Osteocyte (in vitro differentiated cells): ENCODE measurements around the gene USP5. TPM values are rescaled to one million over a fixed set of nuclear protein-coding genes. Genes with fewer than 3 reads are reported as not detected.
A peak's percentile ranks its signal among the peaks of the same experiment; 100 is the strongest.
"Not testable (repeated sequence)": the region's sequence is repeated elsewhere in the genome, so short reads cannot be mapped to it uniquely, and the experiment has no call there.

ENCODE experiments used
- DNase-seq: peaks from one replicate; pipeline ENCODE4 v3.0.0; 2021; ENCODE audit warnings: mixed read lengths; ENCODE audit not compliant: unreplicated experiment; ENCODE audit errors: extremely low spot score
- H3K27ac Mint-ChIP-seq: one replicate; pipeline ENCODE4 v1.8.0; 2021; ENCODE audit warnings: mild to moderate bottlenecking, mixed read lengths; ENCODE audit not compliant: unreplicated experiment
- H3K27me3 Mint-ChIP-seq: one replicate; pipeline ENCODE4 v1.8.0; 2021; ENCODE audit warnings: mixed read lengths; ENCODE audit not compliant: unreplicated experiment
- H3K36me3 Mint-ChIP-seq: one replicate; pipeline ENCODE4 v1.8.0; 2021; ENCODE audit warnings: mixed read lengths; ENCODE audit not compliant: unreplicated experiment
- H3K4me1 Mint-ChIP-seq: one replicate; pipeline ENCODE4 v1.8.0; 2021; ENCODE audit warnings: mixed read lengths; ENCODE audit not compliant: unreplicated experiment
- H3K4me3 Mint-ChIP-seq: one replicate; pipeline ENCODE4 v1.8.0; 2021; ENCODE audit warnings: mild to moderate bottlenecking, moderate library complexity, mixed read lengths; ENCODE audit not compliant: unreplicated experiment
- H3K9me3 Mint-ChIP-seq: one replicate; pipeline ENCODE4 v1.8.0; 2021; ENCODE audit warnings: mixed read lengths; ENCODE audit not compliant: unreplicated experiment
- total RNA-seq: library from RNA; stranded (reverse); gene quantifications from 2 replicates; pipeline ENCODE4 v1.2.1, GENCODE V29; 2021
- TF ChIP-seq, protein P1 (sequence below): fragments of 200-600 bp; sonication (generic); IDR thresholded peaks from 2 replicates; pipeline ENCODE4 v1.5.0; 2021; ENCODE audit warnings: antibody characterized with exemption, mild to moderate bottlenecking, moderate library complexity

Gene USP5
- total RNA-seq, 1 donor from 2014 or later, result 114 TPM

DNA sequence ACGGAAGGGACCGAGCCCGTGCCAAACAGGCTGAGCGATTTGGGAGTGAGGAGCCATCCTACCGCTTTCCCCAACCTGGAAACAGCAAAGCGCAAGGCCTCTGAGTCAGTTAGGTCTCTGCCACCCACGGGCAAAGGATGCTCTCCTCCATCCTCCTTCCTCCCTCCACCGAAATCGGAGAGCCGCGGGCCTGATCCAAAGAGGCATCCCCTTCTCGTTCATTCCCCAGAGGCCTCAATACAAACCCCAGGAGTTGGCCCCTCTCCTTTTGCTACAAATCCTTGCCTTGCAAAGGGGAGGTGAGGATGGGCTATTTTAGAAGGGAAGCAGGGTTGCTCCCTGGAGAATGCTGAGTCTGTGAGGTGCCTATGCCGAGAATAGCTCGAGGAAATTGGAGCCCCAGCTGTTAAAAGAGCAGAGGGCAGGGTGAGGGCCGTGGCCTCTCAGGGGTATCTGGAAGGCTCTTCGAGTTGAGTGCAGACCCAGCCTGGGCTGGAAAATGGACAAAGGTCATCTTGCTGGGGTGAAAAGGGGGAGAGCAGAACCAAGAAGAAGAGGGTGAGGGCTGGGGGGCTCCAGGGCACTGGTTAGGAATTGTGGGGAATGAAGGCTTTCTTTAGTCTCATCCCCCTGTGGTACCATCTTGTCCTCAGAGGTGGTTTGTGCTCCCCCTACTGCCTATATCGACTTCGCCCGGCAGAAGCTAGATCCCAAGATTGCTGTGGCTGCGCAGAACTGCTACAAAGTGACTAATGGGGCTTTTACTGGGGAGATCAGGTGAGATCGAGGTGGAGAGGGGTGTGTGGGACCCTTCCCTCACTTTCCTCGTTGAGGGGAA lies 16.5 kb downstream of the USP5 start:
- H3K4me1 Mint-ChIP-seq, result peaks cover 48% of the 10 kb centered on the region
- H3K27ac Mint-ChIP-seq, result peak overlapping the region; percentile 85
- H3K27me3 Mint-ChIP-seq, result no peaks in the 10 kb centered on the region
- H3K36me3 Mint-ChIP-seq, result peaks cover 31% of the 10 kb centered on the region
- TF ChIP-seq, protein P1, sequence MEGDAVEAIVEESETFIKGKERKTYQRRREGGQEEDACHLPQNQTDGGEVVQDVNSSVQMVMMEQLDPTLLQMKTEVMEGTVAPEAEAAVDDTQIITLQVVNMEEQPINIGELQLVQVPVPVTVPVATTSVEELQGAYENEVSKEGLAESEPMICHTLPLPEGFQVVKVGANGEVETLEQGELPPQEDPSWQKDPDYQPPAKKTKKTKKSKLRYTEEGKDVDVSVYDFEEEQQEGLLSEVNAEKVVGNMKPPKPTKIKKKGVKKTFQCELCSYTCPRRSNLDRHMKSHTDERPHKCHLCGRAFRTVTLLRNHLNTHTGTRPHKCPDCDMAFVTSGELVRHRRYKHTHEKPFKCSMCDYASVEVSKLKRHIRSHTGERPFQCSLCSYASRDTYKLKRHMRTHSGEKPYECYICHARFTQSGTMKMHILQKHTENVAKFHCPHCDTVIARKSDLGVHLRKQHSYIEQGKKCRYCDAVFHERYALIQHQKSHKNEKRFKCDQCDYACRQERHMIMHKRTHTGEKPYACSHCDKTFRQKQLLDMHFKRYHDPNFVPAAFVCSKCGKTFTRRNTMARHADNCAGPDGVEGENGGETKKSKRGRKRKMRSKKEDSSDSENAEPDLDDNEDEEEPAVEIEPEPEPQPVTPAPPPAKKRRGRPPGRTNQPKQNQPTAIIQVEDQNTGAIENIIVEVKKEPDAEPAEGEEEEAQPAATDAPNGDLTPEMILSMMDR, result peak; percentile 12
- H3K4me3 Mint-ChIP-seq, result peak overlapping the region; percentile 91
- no peaks in the 10 kb centered on the region for H3K9me3 Mint-ChIP-seq
- DNase-seq, result no peak

DNA sequence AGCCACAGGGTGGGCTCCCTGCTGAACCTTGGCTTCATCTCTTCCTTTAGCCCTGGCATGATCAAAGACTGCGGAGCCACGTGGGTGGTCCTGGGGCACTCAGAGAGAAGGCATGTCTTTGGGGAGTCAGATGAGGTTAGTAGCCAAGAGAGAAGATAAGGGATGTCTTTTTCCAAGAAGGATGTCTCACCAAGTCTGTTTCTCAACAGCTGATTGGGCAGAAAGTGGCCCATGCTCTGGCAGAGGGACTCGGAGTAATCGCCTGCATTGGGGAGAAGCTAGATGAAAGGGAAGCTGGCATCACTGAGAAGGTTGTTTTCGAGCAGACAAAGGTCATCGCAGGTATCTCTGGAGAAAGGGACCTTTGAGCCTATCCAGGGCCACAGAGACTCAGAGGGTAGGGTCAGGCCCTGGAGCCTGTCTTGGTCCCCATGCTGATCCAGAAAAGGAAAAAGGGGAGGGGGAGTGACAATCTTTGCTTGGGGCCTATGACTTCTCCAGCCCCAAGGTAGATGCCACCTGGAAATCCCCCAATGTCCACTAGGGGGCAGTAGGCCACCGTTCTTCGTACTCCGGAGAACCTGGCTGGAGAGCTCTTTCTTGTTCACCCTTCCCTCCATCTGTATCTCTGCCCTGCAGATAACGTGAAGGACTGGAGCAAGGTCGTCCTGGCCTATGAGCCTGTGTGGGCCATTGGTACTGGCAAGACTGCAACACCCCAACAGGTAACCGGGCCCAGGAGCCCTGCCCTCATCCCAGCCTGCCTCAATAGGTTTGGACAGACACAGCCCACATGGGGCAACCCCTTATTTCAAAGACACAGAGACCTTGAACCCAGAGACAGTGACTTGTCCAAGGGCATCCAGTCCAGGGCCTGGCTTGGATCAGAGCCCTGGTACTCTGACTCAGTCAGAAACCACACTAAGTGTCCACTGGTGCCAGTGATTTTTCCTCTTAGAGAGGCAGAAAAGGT lies 17.4 kb downstream of the USP5 start:
- Mint-ChIP-seq H3K27me3 (no peaks in the 10 kb centered on the region), H3K27ac (peak overlapping the region; percentile 85), H3K36me3 (peaks cover 28% of the 10 kb centered on the region), H3K9me3 (no peaks in the 10 kb centered on the region), H3K4me1 (peaks cover 53% of the 10 kb centered on the region), H3K4me3 (peak overlapping the region; percentile 91)
- TF ChIP-seq, protein P1, result peak; percentile 88
- peak; percentile 93 for DNase-seq

DNA sequence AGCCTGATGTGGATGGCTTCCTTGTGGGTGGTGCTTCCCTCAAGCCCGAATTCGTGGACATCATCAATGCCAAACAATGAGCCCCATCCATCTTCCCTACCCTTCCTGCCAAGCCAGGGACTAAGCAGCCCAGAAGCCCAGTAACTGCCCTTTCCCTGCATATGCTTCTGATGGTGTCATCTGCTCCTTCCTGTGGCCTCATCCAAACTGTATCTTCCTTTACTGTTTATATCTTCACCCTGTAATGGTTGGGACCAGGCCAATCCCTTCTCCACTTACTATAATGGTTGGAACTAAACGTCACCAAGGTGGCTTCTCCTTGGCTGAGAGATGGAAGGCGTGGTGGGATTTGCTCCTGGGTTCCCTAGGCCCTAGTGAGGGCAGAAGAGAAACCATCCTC lies 18.4 kb downstream of the USP5 start:
- DNase-seq, H3K27me3 Mint-ChIP-seq, H3K9me3 Mint-ChIP-seq: not testable (repeated sequence)
- H3K36me3 Mint-ChIP-seq, result peaks cover 20% of the 10 kb centered on the region
- peaks cover 53% of the 10 kb centered on the region for H3K4me1 Mint-ChIP-seq
- H3K4me3 Mint-ChIP-seq, result peak overlapping the region; percentile 4
- H3K27ac Mint-ChIP-seq, result peak overlapping the region; percentile 9

DNA sequence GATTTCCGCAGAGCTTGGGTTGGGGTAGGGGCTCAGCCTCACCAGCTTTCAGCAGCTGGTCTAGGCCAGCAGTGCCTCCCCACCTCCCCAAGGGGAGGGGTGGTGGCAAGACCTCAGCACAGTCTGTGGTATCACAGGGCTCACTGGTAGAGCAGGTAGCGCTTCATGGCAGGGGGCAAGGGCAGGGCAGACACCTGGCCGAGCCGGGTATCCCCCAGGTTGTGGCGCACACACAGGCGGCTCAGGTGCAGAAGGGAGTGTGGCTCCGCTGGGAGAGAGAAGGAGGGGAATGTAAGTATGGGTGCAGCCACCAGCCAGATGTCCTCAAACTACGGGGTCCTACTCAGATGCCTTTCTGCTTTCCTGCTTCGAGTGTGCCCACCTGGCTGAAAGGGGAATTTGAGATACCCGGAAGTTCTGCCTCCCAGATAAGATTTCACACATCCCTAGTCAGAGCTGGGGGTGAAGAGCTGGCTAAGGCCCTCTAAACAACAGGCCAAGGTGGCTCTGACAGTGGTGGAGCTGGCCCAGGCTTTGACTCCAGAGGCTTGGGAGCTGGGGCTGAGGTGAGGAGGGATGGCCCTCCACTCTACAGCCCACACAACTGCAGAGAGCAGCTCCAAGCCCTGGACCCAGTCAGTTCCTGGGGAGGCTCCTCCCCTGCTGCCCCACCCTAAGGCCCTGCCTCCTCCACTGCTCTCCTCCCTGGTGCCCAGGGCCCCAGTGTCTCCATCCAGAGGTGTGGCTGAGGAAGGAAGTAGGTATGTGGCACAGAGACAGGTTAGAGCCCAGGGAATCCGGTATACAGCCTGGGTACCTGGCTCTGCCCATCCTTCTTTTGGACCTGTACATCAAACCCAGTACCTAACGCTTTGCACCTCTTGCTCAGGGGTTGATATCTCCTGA lies 19.4 kb downstream of the USP5 start:
- peaks cover 23% of the 10 kb centered on the region for H3K36me3 Mint-ChIP-seq
- no peaks in the 10 kb centered on the region for H3K27me3 Mint-ChIP-seq
- no peaks in the 10 kb centered on the region for H3K9me3 Mint-ChIP-seq
- TF ChIP-seq, protein P1, result no peak
- H3K4me3 Mint-ChIP-seq, result peak overlapping the region; percentile 86
- H3K4me1 Mint-ChIP-seq, result peaks cover 52% of the 10 kb centered on the region
- peak overlapping the region; percentile 79 for H3K27ac Mint-ChIP-seq
- no peak for DNase-seq
